Osteoblast (primary cell): ENCODE measurements around the gene MYOCOS. TPM values are rescaled to one million over a fixed set of nuclear protein-coding genes. Genes with fewer than 3 reads are reported as not detected.

ENCODE experiments used
- DNase-seq: peaks from one replicate; pipeline ENCODE4 v3.0.0; 2011; ENCODE audit warnings: low spot score, mixed read lengths; ENCODE audit not compliant: insufficient read length; ENCODE audit errors: missing footprints
- H2AFZ ChIP-seq: 2 replicates; pipeline ENCODE4 v1.6.0; 2011; ENCODE audit warnings: mild to moderate bottlenecking, low read length
- H3K27ac ChIP-seq: 2 replicates; pipeline ENCODE4 v1.5.1; 2011; ENCODE audit warnings: mild to moderate bottlenecking, low read depth, low read length, moderate library complexity
- H3K27me3 ChIP-seq: 2 replicates; pipeline ENCODE4 v1.6.0; 2012; ENCODE audit warnings: mild to moderate bottlenecking, control low read depth, inconsistent platforms, low read length, moderate library complexity; ENCODE audit not compliant: insufficient read depth
- H3K36me3 ChIP-seq: 2 replicates; pipeline ENCODE4 v1.5.1; 2011; ENCODE audit warnings: mild to moderate bottlenecking, low read length, control low read depth, moderate library complexity; ENCODE audit not compliant: insufficient read depth
- H3K4me1 ChIP-seq: 2 replicates; pipeline ENCODE4 v1.5.1; 2011; ENCODE audit warnings: mild to moderate bottlenecking, low read length, control low read depth, moderate library complexity; ENCODE audit not compliant: insufficient read depth
- H3K4me2 ChIP-seq: 2 replicates; pipeline ENCODE4 v1.6.0; 2011; ENCODE audit warnings: mild to moderate bottlenecking, low read length; ENCODE audit not compliant: insufficient read depth
- H3K4me3 ChIP-seq: fragments of 200-600 bp; sonication (generic); 3 replicates; pipeline ENCODE4 v1.5.1; 2012; ENCODE audit warnings: mild to moderate bottlenecking, low read length, inconsistent platforms; ENCODE audit not compliant: insufficient read depth
- H3K79me2 ChIP-seq: 2 replicates; pipeline ENCODE4 v1.6.0; 2012; ENCODE audit warnings: mild to moderate bottlenecking, low read length, control low read depth, inconsistent platforms; ENCODE audit not compliant: insufficient read depth
- H3K9me3 ChIP-seq: 2 replicates; pipeline ENCODE4 v1.5.1; 2011; ENCODE audit warnings: low read depth, low read length, control low read depth
- H4K20me1 ChIP-seq: 2 replicates; pipeline ENCODE4 v1.6.0; 2012; ENCODE audit warnings: mild to moderate bottlenecking, low read length, control low read depth; ENCODE audit not compliant: insufficient read depth
- CTCF ChIP-seq: IDR thresholded peaks from 2 replicates; pipeline ENCODE4 v1.5.1; 2011; ENCODE audit warnings: mild to moderate bottlenecking, low read depth, low read length, moderate library complexity; ENCODE audit errors: extremely low read depth
- total RNA-seq: library from RNA; depleted of rRNA; stranded (reverse); fragments of >200 nt; gene quantifications from 2 replicates; pipeline ENCODE4 v1.2.3, GENCODE V29; 2012

Gene MYOCOS
- total RNA-seq, 1 donor: under 0.01 TPM

GRCh38 chr1:171582589-171582988 lies 39.5 kb upstream of the MYOCOS start:
- H3K36me3 ChIP-seq: peaks cover 68% of the 10 kb centered on the region
- H3K27ac ChIP-seq: no peak overlapping the region
- H4K20me1 ChIP-seq: peaks cover 4% of the 10 kb centered on the region
- H3K27me3 ChIP-seq: no peaks in the 10 kb centered on the region
- peaks cover 10% of the 10 kb centered on the region for H3K79me2 ChIP-seq
- no peak overlapping the region for H3K4me3 ChIP-seq
- no peak for TF ChIP-seq CTCF
- no peak for DNase-seq
- H3K4me2 ChIP-seq: no peak overlapping the region
- no peaks in the 10 kb centered on the region for H3K9me3 ChIP-seq
- no peak overlapping the region for H2AFZ ChIP-seq
- no peaks in the 10 kb centered on the region for H3K4me1 ChIP-seq

DNA sequence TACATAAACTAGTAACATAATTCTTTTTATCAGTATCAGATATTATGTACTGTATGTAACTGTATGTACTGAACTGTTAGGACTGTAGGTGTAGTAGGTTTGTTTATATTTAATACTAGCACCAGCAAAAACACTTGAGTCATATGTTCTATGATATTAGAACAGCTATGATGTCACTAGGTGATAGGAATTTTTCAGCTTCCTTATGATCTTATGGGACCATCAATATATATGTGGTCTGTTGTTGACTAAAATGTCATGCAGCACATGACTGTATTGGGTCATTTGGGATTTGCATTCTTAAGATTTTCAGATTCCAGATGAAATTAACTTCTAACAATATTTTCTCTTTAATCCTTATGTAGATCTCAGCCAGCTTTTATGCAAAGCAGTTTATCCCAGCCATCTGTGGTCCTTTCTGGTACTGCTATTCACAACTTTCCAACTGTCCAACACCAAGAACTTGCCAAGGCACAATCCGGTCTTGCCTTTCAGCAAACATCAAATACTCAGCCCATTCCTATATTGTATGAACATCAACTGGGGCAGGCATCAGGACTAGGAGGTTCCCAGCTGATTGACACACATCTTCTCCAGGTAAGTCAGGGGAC lies 38.3 kb upstream of the MYOCOS start:
- no peak for TF ChIP-seq CTCF
- H3K36me3 ChIP-seq: peaks cover 70% of the 10 kb centered on the region
- no peak for DNase-seq
- peaks cover 4% of the 10 kb centered on the region for H4K20me1 ChIP-seq
- H3K79me2 ChIP-seq: peaks cover 10% of the 10 kb centered on the region
- peak overlapping the region; percentile 23 for H3K27ac ChIP-seq
- no peaks in the 10 kb centered on the region for H3K27me3 ChIP-seq
- no peak overlapping the region for H2AFZ ChIP-seq
- no peaks in the 10 kb centered on the region for H3K4me1 ChIP-seq
- no peak overlapping the region for H3K4me2 ChIP-seq
- no peak overlapping the region for H3K4me3 ChIP-seq
- no peaks in the 10 kb centered on the region for H3K9me3 ChIP-seq

- Histone ChIP-seq H3K9me3 (no peaks in the 10 kb centered on the region), H4K20me1 (peaks cover 10% of the 10 kb centered on the region), H3K27ac (no peak overlapping the region), H3K4me3 (no peak overlapping the region), H3K36me3 (peaks cover 67% of the 10 kb centered on the region), H3K79me2 (peaks cover 10% of the 10 kb centered on the region), H3K4me1 (peaks cover 6% of the 10 kb centered on the region), H3K4me2 (no peak overlapping the region), H3K27me3 (no peaks in the 10 kb centered on the region), H2AFZ (no peak overlapping the region)
- no peak for TF ChIP-seq CTCF
- no peak for DNase-seq
These were observed 36.3 kb upstream of the MYOCOS start for GRCh38 chr1:171585715-171586114.

DNA sequence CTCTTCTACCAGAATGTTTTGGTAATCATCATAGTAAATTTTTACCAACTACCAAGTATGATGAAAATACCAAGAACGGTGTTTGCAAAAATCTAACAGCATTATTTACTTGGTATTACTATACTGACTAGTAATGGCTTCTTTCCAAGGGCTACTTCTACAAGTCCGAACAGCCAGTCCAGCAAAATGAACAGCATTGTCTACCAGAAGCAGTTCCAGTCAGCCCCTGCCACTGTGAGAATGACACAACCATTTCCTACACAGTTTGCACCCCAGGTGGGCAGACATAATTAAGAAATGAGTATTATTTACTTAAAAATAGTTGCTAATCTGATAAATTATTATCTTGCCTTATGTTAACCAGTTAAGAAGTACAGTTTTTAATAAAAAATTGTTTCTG lies 33.8 kb upstream of the MYOCOS start:
- Histone ChIP-seq H2AFZ (no peak overlapping the region), H3K4me1 (peaks cover 6% of the 10 kb centered on the region), H3K27me3 (no peaks in the 10 kb centered on the region), H3K79me2 (peaks cover 5% of the 10 kb centered on the region), H3K36me3 (peaks cover 85% of the 10 kb centered on the region), H3K9me3 (no peaks in the 10 kb centered on the region), H3K4me3 (no peak overlapping the region), H3K27ac (no peak overlapping the region), H3K4me2 (no peak overlapping the region), H4K20me1 (peaks cover 5% of the 10 kb centered on the region)
- no peak for DNase-seq
- no peak for TF ChIP-seq CTCF
